H1 (cell line): ENCODE measurements around the gene ATAD3A.

Experiments used
- BRCA1 ChIP-seq: IDR thresholded peaks from 2 replicates; pipeline ENCODE4 v1.6.1; 2012; ENCODE audit warnings: low read depth, low read length, improper control_type of control experiment
- EZH2 ChIP-seq: fragments of 200-600 bp; sonication (generic); IDR thresholded peaks from 2 replicates; pipeline ENCODE4 v1.7.1; 2012; ENCODE audit warnings: low read depth, mild to moderate bottlenecking, moderate library complexity, low read length, inconsistent platforms; ENCODE audit not compliant: severe bottlenecking
- GABPA ChIP-seq: IDR thresholded peaks from 2 replicates; pipeline ENCODE4 v1.6.1; 2011; ENCODE audit warnings: mild to moderate bottlenecking, low read length, moderate library complexity, borderline replicate concordance; ENCODE audit not compliant: insufficient read depth
- POLR2AphosphoS5 ChIP-seq: IDR thresholded peaks from 2 replicates; pipeline ENCODE4 v1.6.1; 2011; ENCODE audit warnings: low read depth, low read length
- RBBP5 ChIP-seq: IDR thresholded peaks from 2 replicates; pipeline ENCODE4 v1.7.1; 2012; ENCODE audit warnings: low read depth, mild to moderate bottlenecking, inconsistent platforms, low read length, moderate library complexity, borderline replicate concordance
- TF ChIP-seq, protein P1 (sequence below), 3 experiments: IDR thresholded peaks; 1 replicate in 2 of 3; 2 replicates in 1 of 3; pipeline versions ENCODE4 v1.5.1 to v1.6.1; 2011; ENCODE audit warnings: low read length in 3 of 3, mild to moderate bottlenecking in 3 of 3, inconsistent platforms in 2 of 3, low read depth in 1 of 3, moderate library complexity in 1 of 3; ENCODE audit not compliant: insufficient read depth in 1 of 3; ENCODE audit errors: control extremely low read depth in 1 of 3
- TF ChIP-seq, protein P2 (sequence below): IDR thresholded peaks from 2 replicates; pipeline ENCODE4 v1.6.1; 2011; ENCODE audit warnings: low read length, improper control_type of control experiment

DNA sequence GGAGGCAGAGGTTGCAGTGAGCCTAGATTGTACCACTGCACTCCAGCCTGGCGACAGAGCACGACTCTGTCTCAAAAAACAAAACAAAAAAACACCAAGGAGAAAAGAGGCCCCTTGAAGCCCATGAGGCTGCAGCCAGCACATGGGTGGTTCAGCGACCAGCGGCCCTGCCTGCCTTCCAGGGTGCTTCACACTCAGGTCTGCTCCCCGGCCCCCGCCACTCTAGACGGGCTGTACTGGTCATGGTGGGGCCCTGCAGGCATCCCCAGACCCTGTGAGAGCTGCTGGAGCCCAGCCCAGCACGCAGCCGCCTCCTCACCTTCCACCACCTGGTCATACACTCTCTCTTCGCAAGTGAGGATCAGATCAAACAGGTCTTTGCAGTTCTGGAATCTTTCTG is 32.6 kb downstream of the ATAD3A start:
- TF ChIP-seq EZH2 (no peak), RBBP5 (no peak), GABPA (no peak), BRCA1 (no peak), POLR2AphosphoS5 (no peak)
- TF ChIP-seq, protein P1, sequence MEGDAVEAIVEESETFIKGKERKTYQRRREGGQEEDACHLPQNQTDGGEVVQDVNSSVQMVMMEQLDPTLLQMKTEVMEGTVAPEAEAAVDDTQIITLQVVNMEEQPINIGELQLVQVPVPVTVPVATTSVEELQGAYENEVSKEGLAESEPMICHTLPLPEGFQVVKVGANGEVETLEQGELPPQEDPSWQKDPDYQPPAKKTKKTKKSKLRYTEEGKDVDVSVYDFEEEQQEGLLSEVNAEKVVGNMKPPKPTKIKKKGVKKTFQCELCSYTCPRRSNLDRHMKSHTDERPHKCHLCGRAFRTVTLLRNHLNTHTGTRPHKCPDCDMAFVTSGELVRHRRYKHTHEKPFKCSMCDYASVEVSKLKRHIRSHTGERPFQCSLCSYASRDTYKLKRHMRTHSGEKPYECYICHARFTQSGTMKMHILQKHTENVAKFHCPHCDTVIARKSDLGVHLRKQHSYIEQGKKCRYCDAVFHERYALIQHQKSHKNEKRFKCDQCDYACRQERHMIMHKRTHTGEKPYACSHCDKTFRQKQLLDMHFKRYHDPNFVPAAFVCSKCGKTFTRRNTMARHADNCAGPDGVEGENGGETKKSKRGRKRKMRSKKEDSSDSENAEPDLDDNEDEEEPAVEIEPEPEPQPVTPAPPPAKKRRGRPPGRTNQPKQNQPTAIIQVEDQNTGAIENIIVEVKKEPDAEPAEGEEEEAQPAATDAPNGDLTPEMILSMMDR (IDR thresholded peaks at IDR 0.05; ENCODE audit: control extremely low read depth in 1 of 3, insufficient read depth in 1 of 3, low read depth in 1 of 3, low read length in 3 of 3) = no peak
- TF ChIP-seq, protein P2, sequence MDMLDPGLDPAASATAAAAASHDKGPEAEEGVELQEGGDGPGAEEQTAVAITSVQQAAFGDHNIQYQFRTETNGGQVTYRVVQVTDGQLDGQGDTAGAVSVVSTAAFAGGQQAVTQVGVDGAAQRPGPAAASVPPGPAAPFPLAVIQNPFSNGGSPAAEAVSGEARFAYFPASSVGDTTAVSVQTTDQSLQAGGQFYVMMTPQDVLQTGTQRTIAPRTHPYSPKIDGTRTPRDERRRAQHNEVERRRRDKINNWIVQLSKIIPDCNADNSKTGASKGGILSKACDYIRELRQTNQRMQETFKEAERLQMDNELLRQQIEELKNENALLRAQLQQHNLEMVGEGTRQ = no peak
